HepG2 (cell line): ENCODE results near the gene C14orf93. TPM values are rescaled to one million over a fixed set of nuclear protein-coding genes. Genes with fewer than 3 reads are reported as not detected.

ENCODE experiments used
- ARNTL ChIP-seq: sonication (generic); formaldehyde crosslinking; IDR thresholded peaks from 2 replicates; pipeline ENCODE4 v1.4.0; 2020; ENCODE audit warnings: mild to moderate bottlenecking, missing genetic modification reagents
- ATF5 ChIP-seq: sonication (generic); formaldehyde crosslinking; IDR thresholded peaks from 2 replicates; pipeline ENCODE4 v1.4.0; 2020; ENCODE audit warnings: mild to moderate bottlenecking, low read depth, missing genetic modification reagents
- CENPBD1 ChIP-seq: sonication (generic); formaldehyde crosslinking; IDR thresholded peaks from 2 replicates; pipeline ENCODE4 v1.8.0; 2022; ENCODE audit warnings: missing genetic modification reagents, low read depth, mild to moderate bottlenecking, borderline replicate concordance
- E2F5 ChIP-seq: sonication (generic); formaldehyde crosslinking; conservative IDR thresholded peaks from 2 replicates; pipeline ENCODE4 v1.4.0; 2020; ENCODE audit warnings: missing genetic modification reagents
- ELF3 ChIP-seq: IDR thresholded peaks from 2 replicates; pipeline ENCODE4 v1.6.1; 2016; ENCODE audit warnings: missing genetic modification reagents, missing compliant biosample characterization
- ERF ChIP-seq: IDR thresholded peaks from 2 replicates; pipeline ENCODE4 v1.6.1; 2018; ENCODE audit warnings: missing biosample characterization, missing genetic modification reagents
- HHEX ChIP-seq: IDR thresholded peaks from 2 replicates; pipeline ENCODE4 v1.6.1; 2016; ENCODE audit warnings: control low read depth
- KLF16 ChIP-seq, 2 experiments: sonication (generic) in 1 of 2; formaldehyde crosslinking in 1 of 2; IDR thresholded peaks; 2 replicates each; pipeline versions ENCODE4 v1.6.1 to v1.8.0; 2016 to 2023; ENCODE audit warnings: missing genetic modification reagents in 2 of 2, missing compliant biosample characterization in 1 of 2
- KLF9 ChIP-seq: IDR thresholded peaks from 2 replicates; pipeline ENCODE4 v1.6.1; 2016; ENCODE audit warnings: low read depth
- MBNL3 ChIP-seq: fragments of 250-450 bp; sonication (Bioruptor Pico); conservative IDR thresholded peaks from 2 replicates; pipeline ENCODE4 v1.8.0; 2022; ENCODE audit warnings: mild to moderate bottlenecking, inconsistent platforms
- PHF8 ChIP-seq: sonication (generic); formaldehyde crosslinking; IDR thresholded peaks from 2 replicates; pipeline ENCODE4 v1.5.0; 2020; ENCODE audit warnings: missing genetic modification reagents
- RFX5 ChIP-seq: IDR thresholded peaks from 2 replicates; pipeline ENCODE4 v1.6.1; 2011; ENCODE audit warnings: low read depth, low read length, improper control_type of control experiment
- SCMH1 ChIP-seq: sonication (generic); formaldehyde crosslinking; IDR thresholded peaks from 2 replicates; pipeline ENCODE4 v1.9.0; 2021; ENCODE audit warnings: missing genetic modification reagents, mild to moderate bottlenecking, borderline replicate concordance
- SMC3 ChIP-seq: IDR thresholded peaks from 2 replicates; pipeline ENCODE4 v1.6.1; 2011; ENCODE audit warnings: low read length, improper control_type of control experiment
- SP140L ChIP-seq: sonication (generic); formaldehyde crosslinking; IDR thresholded peaks from 2 replicates; pipeline ENCODE4 v1.4.0; 2020; ENCODE audit warnings: missing genetic modification reagents, borderline replicate concordance
- TAF1 ChIP-seq: sonication (generic); formaldehyde crosslinking; IDR thresholded peaks from 2 replicates; pipeline ENCODE4 v1.4.0; 2020; ENCODE audit warnings: missing genetic modification reagents
- TCF7 ChIP-seq: sonication (generic); IDR thresholded peaks from 2 replicates; pipeline ENCODE4 v1.6.1; 2016; ENCODE audit warnings: antibody characterized with exemption, low read depth
- ZBTB1 ChIP-seq: sonication (generic); formaldehyde crosslinking; IDR thresholded peaks from 2 replicates; pipeline ENCODE4 v1.4.0; 2020; ENCODE audit warnings: missing genetic modification reagents, borderline replicate concordance
- ZBTB44 ChIP-seq: sonication (generic); formaldehyde crosslinking; IDR thresholded peaks from 2 replicates; pipeline ENCODE4 v1.4.0; 2020; ENCODE audit warnings: missing genetic modification reagents
- ZNF263 ChIP-seq: sonication (generic); formaldehyde crosslinking; IDR thresholded peaks from 2 replicates; pipeline ENCODE4 v1.4.0; 2020; ENCODE audit warnings: missing genetic modification reagents
- ZNF431 ChIP-seq: sonication (generic); formaldehyde crosslinking; IDR thresholded peaks from 2 replicates; pipeline ENCODE4 v1.9.0; 2022; ENCODE audit warnings: missing genetic modification reagents, low read depth, mild to moderate bottlenecking, borderline replicate concordance
- ZNF713 ChIP-seq: sonication (generic); formaldehyde crosslinking; IDR thresholded peaks from 2 replicates; pipeline ENCODE4 v1.4.0; 2020; ENCODE audit warnings: mild to moderate bottlenecking, missing genetic modification reagents
- ZNF740 ChIP-seq: sonication (generic); formaldehyde crosslinking; IDR thresholded peaks from 2 replicates; pipeline ENCODE4 v1.4.0; 2020; ENCODE audit warnings: missing genetic modification reagents
- ZNF773 ChIP-seq: sonication (generic); formaldehyde crosslinking; IDR thresholded peaks from 2 replicates; pipeline ENCODE4 v1.4.0; 2020; ENCODE audit warnings: missing genetic modification reagents, borderline replicate concordance
- ZNF788 ChIP-seq: sonication (generic); formaldehyde crosslinking; IDR thresholded peaks from 2 replicates; pipeline ENCODE4 v1.5.0; 2020; ENCODE audit warnings: mild to moderate bottlenecking, missing genetic modification reagents, borderline replicate concordance
- ZNF878 ChIP-seq: sonication (generic); formaldehyde crosslinking; IDR thresholded peaks from 2 replicates; pipeline ENCODE4 v1.8.1; 2023; ENCODE audit warnings: mild to moderate bottlenecking, missing genetic modification reagents, moderate library complexity
- ZNF879 ChIP-seq: sonication (generic); formaldehyde crosslinking; IDR thresholded peaks from 2 replicates; pipeline ENCODE4 v1.8.1; 2023; ENCODE audit warnings: missing genetic modification reagents
- polyA plus RNA-seq, 8 experiments: library from polyadenylated mRNA; depleted of rRNA in 3 of 8; stranded (reverse) in 7 of 8; unstranded in 1 of 8; fragments of >200 nt; fragmentation: Illumina TruSeq in 4 of 8; extraction: Trizol in 4 of 8; gene quantifications; 2 replicates each; pipeline versions ENCODE4 v1.2.1 to v1.2.3, GENCODE V29; 2011 to 2016; ENCODE audit warnings: low read depth in 4 of 8, missing spikeins in 1 of 8, mixed read lengths in 1 of 8; ENCODE audit not compliant: insufficient read depth in 1 of 8
- total RNA-seq, 5 experiments: library from RNA; depleted of rRNA; stranded (reverse); fragments of >200 nt; fragmentation: Illumina TruSeq; extraction: Trizol; gene quantifications; 2 replicates each; pipeline ENCODE4 v1.2.3, GENCODE V29; 2016; ENCODE audit warnings: low read depth in 1 of 5

The C14orf93 gene
- total and polyA plus RNA-seq, 2 of the 13 experiments (the other 11 are each of a cell fraction or from before 2014, with no cell fraction given): 11.4 to 22.5 TPM

GRCh38 chr14:23057757-23058653, 48.1 kb upstream of the C14orf93 start (continued):
- TF ChIP-seq ATF5 (0 out of 2 replicates have a peak, but pooled peaks have one; percentile 10), E2F5 (CRISPR knock-in tag) (peak; percentile 79), HHEX (CRISPR knock-in tag) (0 out of 2 replicates have a peak, but pooled peaks have one; percentile 30), PHF8 (peak; percentile 55), ZBTB1 (CRISPR knock-in tag) (no peak), KLF16 (CRISPR knock-in tag; IDR thresholded peaks at IDR 0.05) (peak in 1 of 2 experiments; percentile 88; a peak in 2 of 4 replicates), ELF3 (peak; percentile 49; the same call in 1 of the 2 replicates), ZNF431 (no peak), TCF7 (no peak), ZNF878 (0 out of 2 replicates have a peak, but pooled peaks have one; percentile 19), ZBTB44 (CRISPR knock-in tag) (no peak), TAF1 (CRISPR knock-in tag) (no peak; the same call in 1 of the 2 replicates), CENPBD1 (CRISPR knock-in tag) (no peak), ZNF773 (CRISPR knock-in tag) (0 out of 2 replicates have a peak, but pooled peaks have one; percentile 9), MBNL3 (no peak), ERF (CRISPR knock-in tag) (peak; percentile 85), ZNF263 (CRISPR knock-in tag) (peak; percentile 72), ARNTL (CRISPR knock-in tag) (peak; percentile 86), RFX5 (0 out of 2 replicates have a peak, but pooled peaks have one; percentile 32), ZNF740 (CRISPR knock-in tag) (0 out of 2 replicates have a peak, but pooled peaks have one; percentile 13), SMC3 (peak; percentile 86), SCMH1 (no peak), ZNF788 (CRISPR knock-in tag) (peak; percentile 90), KLF9 (CRISPR knock-in tag) (no peak), ZNF879 (CRISPR knock-in tag) (peak; percentile 88), SP140L (CRISPR knock-in tag) (0 out of 2 replicates have a peak, but pooled peaks have one; percentile 60), ZNF713 (CRISPR knock-in tag) (peak; percentile 86; the same call in 1 of the 2 replicates)
